Fibroblast of skin of abdomen (primary cell): ENCODE data around the gene EPRS1.
"Not testable (repeated sequence)": the region's sequence is repeated elsewhere in the genome, so short reads cannot be mapped to it uniquely, and the experiment has no call there.

Source experiments
- DNase-seq: peaks from one replicate; pipeline ENCODE4 v3.0.0-alpha.2; 2013

The EPRS1 gene

DNA sequence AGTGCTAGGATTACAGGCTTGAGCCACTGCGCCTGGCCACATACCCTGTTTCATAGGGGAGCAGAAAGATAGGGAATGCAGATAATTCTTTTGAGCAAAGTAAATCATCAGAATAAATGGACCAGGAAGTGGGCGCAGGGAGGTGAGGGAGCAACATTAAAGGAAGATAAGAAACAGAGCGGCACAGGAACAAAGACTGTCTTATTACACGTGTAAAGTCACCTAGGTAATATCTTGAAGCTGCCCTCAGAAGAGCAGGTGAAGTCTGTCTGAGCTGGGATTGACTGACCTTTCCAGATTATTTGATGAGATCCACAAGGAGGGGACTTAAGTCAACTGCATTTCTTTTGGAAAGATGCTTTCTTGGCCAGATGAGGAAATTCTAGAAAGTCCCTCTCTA, 7.7 kb downstream of the EPRS1 start:
- no peak for DNase-seq

DNA sequence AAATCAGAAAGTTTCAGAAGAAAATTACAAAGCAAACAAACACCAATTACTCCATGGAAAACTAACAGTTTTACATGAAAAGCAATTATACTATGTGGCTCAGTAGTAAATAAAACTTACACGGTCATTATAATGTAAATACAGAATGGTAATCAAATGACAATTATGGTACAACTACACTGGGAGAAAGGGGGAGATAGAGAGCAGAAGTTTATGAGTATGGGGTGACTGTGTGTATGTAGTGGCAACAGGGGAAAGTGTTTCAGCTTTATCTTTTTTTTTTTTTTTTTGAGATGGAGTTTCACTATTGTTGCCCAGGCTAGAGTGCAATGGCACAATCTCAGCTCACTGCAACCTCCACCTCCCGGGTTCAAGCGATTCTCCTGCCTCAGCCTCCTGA, 8.5 kb downstream of the EPRS1 start:
- not testable (repeated sequence) for DNase-seq

DNA sequence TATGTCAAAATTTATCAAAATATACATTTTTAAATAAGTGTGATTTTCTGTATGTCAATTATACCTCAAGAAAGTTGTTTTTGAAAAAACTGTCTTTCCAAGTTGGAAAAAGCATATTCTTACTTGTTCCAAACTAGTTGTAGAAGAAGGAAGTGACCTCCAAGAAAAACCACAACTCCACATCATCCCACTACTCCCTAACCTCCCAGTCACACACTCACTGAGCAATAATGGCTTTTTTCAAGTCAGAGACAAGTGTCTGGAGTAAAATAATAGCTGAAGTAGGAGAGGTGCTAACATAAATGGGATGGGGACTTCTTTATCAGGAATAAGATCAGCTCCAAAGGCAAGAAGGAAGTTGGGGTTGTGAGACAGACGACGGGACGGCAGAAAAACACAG, 13.4 kb downstream of the EPRS1 start:
- no peak for DNase-seq

DNA sequence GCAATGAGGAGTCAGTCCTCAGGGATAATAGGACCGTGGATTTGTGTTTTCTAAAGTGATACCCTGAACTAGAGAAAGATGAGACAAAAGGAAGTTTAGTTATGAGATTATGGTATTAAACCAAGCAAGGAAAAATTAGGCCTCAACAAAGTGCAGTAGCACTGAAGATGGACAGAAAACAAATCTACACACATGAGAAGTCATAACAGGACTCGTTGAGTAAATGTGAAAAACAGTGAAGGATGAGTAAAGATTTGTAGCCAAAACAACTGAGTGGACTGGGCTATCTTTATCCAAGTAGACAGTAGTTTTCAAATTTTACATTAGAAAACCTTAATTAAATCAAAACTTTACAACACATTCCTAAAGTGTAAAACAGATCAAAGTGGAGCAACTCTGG, 15.0 kb downstream of the EPRS1 start:
- no peak for DNase-seq

DNA sequence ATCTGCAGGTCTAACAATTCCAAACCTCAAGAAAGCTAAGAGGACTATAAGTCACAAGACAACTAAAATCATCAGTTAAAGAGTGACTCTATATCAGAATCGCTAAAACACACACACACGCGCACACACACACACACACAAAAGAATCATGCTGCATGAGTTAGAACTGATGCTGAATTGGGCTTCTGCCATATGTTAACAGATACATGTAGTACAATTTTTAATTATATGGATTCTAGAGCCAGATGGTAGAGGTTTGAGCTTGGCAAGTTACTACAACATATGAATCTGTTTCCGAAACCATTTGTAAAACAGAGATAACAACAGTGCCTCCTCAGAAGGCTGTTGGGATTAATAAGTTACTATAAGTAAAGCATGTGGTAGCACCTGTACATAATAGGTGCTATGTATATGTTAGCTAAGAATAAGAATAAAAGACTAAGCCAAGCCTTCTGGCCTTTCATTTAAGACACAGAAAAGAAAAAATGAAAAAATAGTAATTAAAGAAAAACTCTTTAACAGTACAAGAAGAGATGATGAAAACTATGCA, 17.9 kb downstream of the EPRS1 start:
- DNase-seq: no peak

DNA sequence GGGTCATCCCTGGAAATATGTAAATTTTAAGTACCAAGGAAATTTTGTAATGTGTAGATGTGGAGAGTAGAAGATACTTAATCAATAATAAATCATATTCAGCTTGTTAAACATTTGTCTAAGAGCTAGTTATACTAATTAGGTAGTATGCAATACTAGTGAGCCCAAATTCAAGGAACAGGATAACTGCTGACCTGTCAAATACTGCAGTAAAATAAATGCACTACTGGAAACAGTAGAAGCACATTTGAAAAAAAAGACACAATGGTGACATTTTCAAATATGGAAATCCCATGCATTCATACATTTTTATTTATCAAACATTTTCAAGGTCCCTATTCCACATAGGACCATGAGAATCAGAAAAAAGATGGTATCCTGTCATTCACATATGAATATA, 27.2 kb downstream of the EPRS1 start:
- DNase-seq: no peak

DNA sequence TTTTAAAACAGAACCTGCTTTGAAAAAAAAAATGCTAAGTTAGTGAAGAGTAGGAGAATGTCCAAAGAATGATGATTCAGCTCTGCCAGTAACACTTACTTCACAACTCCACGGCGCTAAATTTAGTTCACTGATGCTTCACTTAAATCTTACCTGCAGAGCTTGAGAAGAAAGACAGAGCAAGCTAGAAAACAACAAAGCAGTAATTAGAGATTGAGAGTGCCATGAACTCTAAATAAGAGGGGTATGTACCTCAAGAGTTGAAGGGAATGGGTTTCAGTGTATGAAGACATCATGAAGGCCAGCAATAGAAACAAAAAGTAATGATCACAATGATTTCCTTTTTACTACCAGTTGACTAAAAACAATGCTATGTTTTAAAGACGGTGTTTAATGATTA, 32.8 kb downstream of the EPRS1 start:
- DNase-seq: peak; percentile 30

DNA sequence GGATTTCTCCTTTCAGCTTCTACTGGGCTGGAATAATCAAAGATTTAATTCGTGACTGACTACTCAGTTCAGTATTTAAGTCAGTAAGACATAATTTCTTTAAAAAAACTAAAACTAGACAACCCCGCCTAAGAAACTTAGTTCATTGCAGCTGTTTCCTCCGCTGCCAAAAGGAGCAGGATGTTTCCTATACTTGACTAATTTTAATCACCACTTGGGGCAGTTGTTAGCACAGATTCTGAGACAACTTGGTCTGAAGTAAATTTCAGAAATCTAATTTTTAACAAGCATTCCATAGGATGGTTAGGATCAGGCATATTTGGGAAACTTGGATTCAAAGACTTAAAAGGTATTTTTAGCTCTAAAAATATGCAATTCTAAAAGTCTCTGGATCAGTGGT, 34.0 kb downstream of the EPRS1 start:
- DNase-seq: peak; percentile 26

DNA sequence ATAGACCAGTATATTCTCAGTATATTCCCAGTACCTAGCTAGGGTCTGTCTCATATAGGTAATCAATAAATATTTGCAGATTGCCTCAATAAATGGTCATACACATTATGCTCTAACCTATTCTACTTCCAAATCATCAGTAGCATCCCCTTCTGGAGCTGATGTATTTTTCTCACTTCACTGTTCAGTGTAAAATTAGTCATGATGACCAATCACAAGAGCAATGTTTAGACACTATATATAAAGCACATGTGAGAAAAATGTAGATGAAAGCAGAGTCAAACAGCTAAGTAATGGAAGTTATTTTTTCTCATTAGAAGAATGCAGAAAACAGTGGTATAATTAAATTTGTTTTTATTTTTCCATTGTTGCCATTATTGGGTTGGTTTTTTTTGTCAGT, 34.7 kb downstream of the EPRS1 start:
- DNase-seq: peak; percentile 16

DNA sequence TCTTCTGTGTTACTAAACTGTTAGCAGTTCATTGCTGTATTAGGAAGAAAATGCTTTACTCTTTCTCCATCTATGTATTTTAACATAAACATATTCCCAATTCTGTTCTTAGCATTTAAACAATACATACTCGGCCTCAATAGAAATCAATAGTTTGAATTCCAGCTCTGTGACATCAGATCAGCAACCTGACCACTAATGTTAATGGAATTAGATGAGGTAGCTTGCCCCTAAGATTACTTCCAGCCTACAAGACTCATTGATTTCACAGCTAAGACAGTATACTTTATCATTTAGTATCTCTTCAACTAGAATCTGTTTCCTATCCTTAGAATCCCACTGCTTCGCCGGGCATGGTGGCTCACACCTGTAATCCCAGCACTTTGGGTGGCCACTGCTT, 38.9 kb downstream of the EPRS1 start:
- peak; percentile 27 for DNase-seq

- DNase-seq: no peak
Measured at GRCh38 chr1:220005489-220005888, 40.8 kb downstream of the EPRS1 start.

DNA sequence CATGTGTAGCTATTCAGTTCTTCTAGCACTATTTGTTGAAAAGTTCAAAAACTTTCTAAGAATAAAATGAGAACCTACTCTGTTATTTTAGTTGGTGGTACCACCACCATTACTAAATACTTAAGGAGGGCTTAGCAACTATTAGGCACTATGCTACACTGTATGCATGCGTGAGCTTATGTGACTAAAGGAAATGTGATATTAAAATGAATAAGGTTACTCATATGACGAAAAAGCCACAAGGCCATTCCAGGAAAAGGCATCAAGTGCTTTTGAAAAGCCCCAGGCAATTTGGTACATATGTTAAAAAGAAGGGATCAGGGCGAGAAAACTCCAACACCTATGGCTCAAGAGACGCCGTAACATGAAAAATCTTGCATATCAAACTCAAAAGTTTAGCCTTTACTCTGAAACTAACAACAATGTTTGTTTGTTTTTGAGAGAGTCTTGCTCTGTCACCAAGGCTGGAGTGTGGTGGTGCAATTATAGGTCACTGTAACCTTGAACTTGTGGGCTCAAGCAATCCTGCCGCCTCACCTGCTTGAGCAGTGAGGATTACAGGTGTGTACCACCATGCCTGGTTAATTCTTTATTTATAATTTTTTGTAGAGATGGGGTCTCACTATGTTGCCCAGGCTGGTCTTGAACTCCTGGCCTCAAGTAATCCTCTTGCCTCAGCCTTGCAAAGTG, 42.5 kb downstream of the EPRS1 start:
- no peak for DNase-seq

DNA sequence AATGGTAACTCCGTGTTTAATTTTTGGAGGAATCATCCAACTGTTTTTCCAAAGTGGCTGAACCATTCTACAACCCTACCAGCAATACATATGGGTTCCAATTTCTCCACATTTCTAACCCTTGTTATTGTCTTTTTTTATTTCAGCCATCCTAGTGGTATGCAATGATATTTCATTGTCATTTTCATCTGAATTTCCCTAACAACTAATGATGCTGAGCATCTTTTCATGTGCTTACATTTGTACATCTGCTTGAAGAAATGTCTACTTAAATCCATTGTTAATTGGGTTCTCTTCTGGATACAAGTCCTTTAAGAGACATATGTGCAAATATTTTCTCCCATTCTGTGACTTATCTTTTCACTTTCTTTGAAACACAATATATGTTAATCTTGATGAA, 43.3 kb downstream of the EPRS1 start:
- no peak for DNase-seq

DNA sequence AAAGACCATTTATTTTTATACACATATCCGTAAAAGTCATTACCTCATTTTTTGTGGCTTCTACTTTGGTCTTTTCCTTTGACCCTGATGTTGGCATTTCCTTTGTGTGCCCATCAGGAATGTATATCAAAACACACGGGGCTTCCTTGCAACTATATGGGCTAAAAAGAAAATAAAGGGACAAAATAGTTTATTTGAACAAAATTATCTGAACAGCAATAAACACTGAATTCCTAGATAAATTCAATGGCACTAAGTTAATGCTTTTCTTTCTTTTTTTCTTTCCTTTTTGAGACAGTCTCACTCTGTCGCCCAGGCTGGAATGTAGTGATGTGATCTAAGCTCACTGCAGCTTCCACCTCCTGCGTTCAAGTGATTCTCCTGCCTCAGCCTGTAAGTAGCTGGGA, 45.2 kb downstream of the EPRS1 start:
- no peak for DNase-seq

DNA sequence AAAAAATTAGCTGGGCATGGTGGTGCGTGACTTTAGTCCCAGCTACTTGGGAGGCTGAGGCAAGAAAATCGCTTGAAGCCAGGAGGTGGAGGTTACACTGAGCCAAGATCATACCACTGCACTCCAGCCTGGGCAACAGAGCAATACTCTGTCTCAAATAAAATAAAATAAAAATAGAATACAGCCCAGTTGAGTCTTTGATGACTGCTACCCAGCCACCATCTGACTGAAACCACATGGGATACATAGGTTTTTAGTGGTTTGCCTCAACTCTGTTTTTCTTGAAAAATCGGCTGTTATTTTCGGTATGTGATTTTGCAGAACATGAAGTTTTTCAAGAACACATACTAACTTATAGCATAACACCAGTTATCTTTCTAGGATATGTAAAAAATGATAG, 46.5 kb downstream of the EPRS1 start:
- no peak for DNase-seq
